Middle frontal gyrus (tissue), 1 donor: ENCODE measurements around the gene SMIM26.

Source experiments
- DNase-seq: peaks from one replicate; pipeline ENCODE4 v3.0.0-alpha.2; 2015; ENCODE audit warnings: low spot score; ENCODE audit errors: extremely low spot score

SMIM26 gene

DNA sequence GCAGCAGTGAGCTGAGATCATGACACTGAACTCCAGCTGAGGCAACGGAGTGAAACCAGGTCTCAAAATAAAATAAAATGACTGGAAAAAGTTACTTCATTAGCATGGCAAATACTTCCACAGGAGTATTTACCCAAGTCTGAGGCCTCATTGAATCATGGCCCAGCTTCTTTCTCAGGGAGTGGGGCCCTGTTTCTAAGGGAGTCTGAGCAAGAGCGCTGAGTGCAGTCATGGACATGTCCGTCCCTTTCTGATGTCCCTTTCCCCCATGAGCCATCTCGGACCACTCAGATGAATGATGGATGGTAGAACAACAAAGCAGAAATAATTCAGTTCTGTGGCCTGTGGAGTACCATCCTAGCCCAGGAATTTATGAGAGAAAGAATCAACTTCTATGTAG lies 12.8 kb downstream of the SMIM26 start:
- no peak for DNase-seq

GRCh38 chr20:18585134-18585533 lies 17.9 kb downstream of the SMIM26 start:
- DNase-seq = no peak

- peak; percentile 85 for DNase-seq
These were observed 20.7 kb downstream of the SMIM26 start, which contains the start of gene DTD1 for GRCh38 chr20:18587665-18588573. Gene DTD1, plus strand, starts transcription at chr20:18588054. Its CDS starts 19 bp downstream, at chr20:18588073.

DNA sequence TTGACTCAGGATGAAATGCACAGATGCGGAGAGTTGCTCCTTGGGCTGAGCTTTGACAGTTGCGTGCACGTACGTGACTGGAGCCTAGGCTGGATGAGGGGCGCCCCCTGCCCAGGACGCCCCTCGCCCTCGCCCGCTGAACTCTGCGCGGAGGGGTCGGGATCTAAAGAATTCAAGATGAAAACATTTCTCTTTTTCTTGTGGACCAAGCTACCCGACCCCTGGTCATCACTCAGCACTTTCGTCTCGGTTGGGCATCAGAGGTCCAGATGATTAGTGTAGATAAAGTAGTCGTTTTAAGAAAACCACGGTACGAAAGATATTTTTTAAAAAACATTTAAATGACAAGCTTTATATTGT lies 21.3 kb downstream of the SMIM26 start:
- no peak for DNase-seq

- DNase-seq = no peak
These were observed 22.9 kb downstream of the SMIM26 start for GRCh38 chr20:18589941-18590674.

- DNase-seq = no peak
These were observed 29.0 kb downstream of the SMIM26 start for GRCh38 chr20:18596270-18596669.

GRCh38 chr20:18609741-18610140 lies 42.5 kb downstream of the SMIM26 start:
- DNase-seq = no peak

- DNase-seq = no peak
These were observed 44.3 kb downstream of the SMIM26 start for GRCh38 chr20:18611492-18611891.

- DNase-seq = no peak
These were observed 46.3 kb downstream of the SMIM26 start for GRCh38 chr20:18613553-18613952.

- DNase-seq = no peak
These were observed 47.0 kb downstream of the SMIM26 start for GRCh38 chr20:18614244-18614643.

DNA sequence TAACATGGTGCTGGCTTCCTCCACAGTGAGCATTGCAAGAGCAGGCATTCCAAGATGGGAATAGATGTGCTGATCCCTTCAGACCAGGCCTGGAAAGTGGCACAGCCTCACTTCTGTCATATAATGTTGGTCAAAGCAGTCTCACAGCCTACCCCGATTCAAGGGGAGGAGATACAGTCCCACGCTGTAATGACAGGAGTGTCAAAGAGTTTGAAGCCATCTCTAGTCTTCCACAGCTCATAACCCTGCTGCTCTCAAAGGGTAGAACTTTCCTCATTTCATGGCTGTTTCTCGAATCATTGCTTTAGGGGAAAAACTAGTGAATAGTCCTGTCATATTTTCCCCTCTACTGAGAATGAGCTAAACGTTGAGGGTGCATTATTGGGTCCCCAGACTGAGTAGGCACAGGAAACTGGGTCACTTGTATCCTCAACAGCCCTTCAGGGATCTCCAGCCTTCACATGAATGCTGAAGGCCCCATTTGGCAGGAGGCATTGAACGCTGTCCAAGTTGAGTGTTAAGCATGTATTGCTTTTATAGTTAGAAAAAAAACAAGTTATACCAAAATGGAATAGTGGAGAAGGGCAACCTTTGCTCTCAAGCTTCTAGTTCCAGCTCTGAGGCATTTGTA lies 47.9 kb downstream of the SMIM26 start:
- no peak for DNase-seq
